Retinal pigment epithelial cell (primary cell): ENCODE results near the gene SUN5.
"Not testable (repeated sequence)": the region's sequence is repeated elsewhere in the genome, so short reads cannot be mapped to it uniquely, and the experiment has no call there.

ENCODE experiments used
- DNase-seq: peaks from one replicate; pipeline ENCODE4 v3.0.0-alpha.2; 2010; ENCODE audit warnings: low read depth
- H3K4me3 ChIP-seq: 2 replicates; pipeline ENCODE4 v1.5.1; 2011; ENCODE audit warnings: mild to moderate bottlenecking, low read length, control low read depth, moderate library complexity
- CTCF ChIP-seq: conservative IDR thresholded peaks from 2 replicates; pipeline ENCODE4 v1.5.1; 2011; ENCODE audit warnings: low read depth, low read length, control low read depth, inconsistent platforms

Gene SUN5

GRCh38 chr20:33004141-33004751, at the start of gene SUN5:
TSS of gene SUN5 (minus strand) at chr20:33004433. CDS start at chr20:33004340, 93 bp downstream.
- no peak for DNase-seq
- no peak for TF ChIP-seq CTCF
- no peak within 1 kb of the TSS for H3K4me3 ChIP-seq

DNA sequence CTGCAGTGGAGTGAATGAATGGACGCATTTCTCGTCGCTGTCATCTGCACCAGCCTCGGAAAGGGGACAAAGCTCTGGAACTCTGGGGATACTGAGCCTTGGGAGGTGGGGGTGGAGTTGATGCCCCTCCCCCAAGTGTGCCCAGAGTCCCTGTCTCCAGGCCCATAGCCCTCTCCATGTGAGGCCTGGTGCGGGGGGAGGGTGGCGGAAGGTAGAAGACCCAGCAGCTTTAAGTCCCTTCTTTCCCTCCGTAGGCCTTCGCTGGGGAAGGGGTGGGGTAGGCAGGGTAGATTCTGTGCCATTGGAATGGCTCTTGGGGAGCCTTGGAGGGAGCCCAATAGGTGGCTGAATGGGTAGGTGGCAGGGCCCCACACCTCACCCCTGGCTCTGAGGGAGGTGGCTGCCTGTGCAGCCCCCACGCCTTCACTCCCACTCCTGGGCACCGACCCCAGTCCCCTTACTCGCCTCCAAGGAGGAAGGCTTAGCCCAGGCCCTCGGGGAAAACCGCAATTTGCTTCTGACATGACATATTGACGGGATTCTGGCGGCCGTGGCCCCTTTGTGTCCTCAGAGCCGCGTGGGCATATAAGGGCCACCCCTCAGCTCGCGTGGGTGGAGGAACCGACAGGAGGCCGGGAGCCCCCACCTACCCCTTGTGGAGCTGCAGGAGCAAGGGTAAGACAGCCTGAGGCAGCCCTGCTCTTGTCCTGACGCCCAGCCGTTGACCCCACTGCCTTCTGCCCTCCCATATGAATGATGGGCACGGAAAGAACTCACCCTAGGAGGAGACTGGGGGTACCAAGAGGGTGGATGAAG, 49.3 kb upstream of the SUN5 start, which contains the start of gene BPIFB3:
Gene BPIFB3, plus strand, starts transcription at position 613 of the 816 bp plus-strand sequence. CDS start 1,533 bp downstream, outside the sequence.
- DNase-seq = no peak
- no peak for TF ChIP-seq CTCF
- H3K4me3 ChIP-seq = no peak within 1 kb of the TSS

- no peak overlapping the region for H3K4me3 ChIP-seq
- no peak for DNase-seq
- no peak for TF ChIP-seq CTCF
Measured at GRCh38 chr20:33051333-33051732, 47.1 kb upstream of the SUN5 start.

GRCh38 chr20:33046412-33046811, 42.2 kb upstream of the SUN5 start:
- DNase-seq = no peak
- no peak overlapping the region for H3K4me3 ChIP-seq
- TF ChIP-seq CTCF = no peak

GRCh38 chr20:33045129-33045721, 41.0 kb upstream of the SUN5 start:
- not testable (repeated sequence) for H3K4me3 ChIP-seq, DNase-seq

- no peak for DNase-seq
- no peak for TF ChIP-seq CTCF
- no peak overlapping the region for H3K4me3 ChIP-seq
Measured at GRCh38 chr20:33043731-33044181, 39.5 kb upstream of the SUN5 start.

- DNase-seq = no peak
- no peak overlapping the region for H3K4me3 ChIP-seq
- TF ChIP-seq CTCF = no peak
Measured at GRCh38 chr20:33042983-33043730, 38.9 kb upstream of the SUN5 start.
